WTC11 (cell line): ENCODE results near the gene ACBD6. TPM values are rescaled to one million over a fixed set of nuclear protein-coding genes. Genes with fewer than 3 reads are reported as not detected.

ENCODE experiments used
- ATAC-seq: fragments of 200-7000 bp; cut with Tn5 transposase; 2 replicates; pipeline ENCODE4 v1.10.0; 2021; ENCODE audit warnings: mild to moderate bottlenecking, moderate library complexity
- CTCF ChIA-PET: fragments of 300-600 bp; sonication (Branson Sonifier 250); formaldehyde crosslinking; loops from one replicate; lab custom pipeline; 2021; ENCODE audit warnings: antibody characterized with exemption; lab: Charles Lee
- POLR2A ChIA-PET: fragments of 350-600 bp; sonication (Branson Sonifier 250); formaldehyde crosslinking; loops from one replicate; lab custom pipeline; 2021; ENCODE audit warnings: antibody characterized with exemption; lab: Charles Lee
- DNase-seq: peaks from one replicate; pipeline ENCODE4 v3.0.0; 2021; ENCODE audit warnings: low spot score
- H3K27ac Mint-ChIP-seq: 2 replicates; pipeline ENCODE4 v1.8.0; 2021; ENCODE audit warnings: mixed read lengths
- H3K27me3 Mint-ChIP-seq: 2 replicates; pipeline ENCODE4 v1.8.0; 2021; ENCODE audit warnings: low read depth, mild to moderate bottlenecking, moderate library complexity, mixed read lengths
- H3K36me3 Mint-ChIP-seq: 2 replicates; pipeline ENCODE4 v1.8.0; 2021; ENCODE audit warnings: mixed read lengths
- H3K4me1 Mint-ChIP-seq: 2 replicates; pipeline ENCODE4 v1.8.0; 2022; ENCODE audit warnings: mixed read lengths
- H3K4me3 Mint-ChIP-seq: 2 replicates; pipeline ENCODE4 v1.8.0; 2021; ENCODE audit warnings: mild to moderate bottlenecking, moderate library complexity, mixed read lengths
- H3K9me3 Mint-ChIP-seq: 2 replicates; pipeline ENCODE4 v1.8.0; 2021; ENCODE audit warnings: mixed read lengths
- CREM ChIP-seq: sonication (generic); formaldehyde crosslinking; IDR thresholded peaks from 2 replicates; pipeline ENCODE4 v1.8.1; 2022; ENCODE audit warnings: mild to moderate bottlenecking, missing genetic modification reagents, moderate library complexity
- ELF4 ChIP-seq: sonication (generic); formaldehyde crosslinking; IDR thresholded peaks from 2 replicates; pipeline ENCODE4 v1.8.1; 2022; ENCODE audit warnings: low read depth, mild to moderate bottlenecking, moderate library complexity, missing genetic modification reagents
- EMX1 ChIP-seq: fragments of 250-450 bp; sonication (Bioruptor Pico); IDR thresholded peaks from 2 replicates; pipeline ENCODE4 v1.8.0; 2021; ENCODE audit warnings: mild to moderate bottlenecking
- ESRRA ChIP-seq: sonication (generic); formaldehyde crosslinking; IDR thresholded peaks from 2 replicates; pipeline ENCODE4 v1.8.1; 2022; ENCODE audit warnings: mild to moderate bottlenecking, missing genetic modification reagents, borderline replicate concordance
- IRF2 ChIP-seq: sonication (generic); formaldehyde crosslinking; IDR thresholded peaks from 2 replicates; pipeline ENCODE4 v1.8.0; 2022; ENCODE audit warnings: low read depth, missing genetic modification reagents, borderline replicate concordance
- MYBL2 ChIP-seq: sonication (generic); formaldehyde crosslinking; IDR thresholded peaks from 2 replicates; pipeline ENCODE4 v1.8.1; 2023; ENCODE audit warnings: mild to moderate bottlenecking, moderate library complexity, missing genetic modification reagents
- SP1 ChIP-seq: sonication (generic); formaldehyde crosslinking; conservative IDR thresholded peaks from 2 replicates; pipeline ENCODE4 v1.8.1; 2022; ENCODE audit warnings: missing genetic modification reagents
- ZNF219 ChIP-seq: sonication (generic); formaldehyde crosslinking; IDR thresholded peaks from 2 replicates; pipeline ENCODE4 v1.8.0; 2023; ENCODE audit warnings: missing genetic modification reagents, mild to moderate bottlenecking, borderline replicate concordance
- ZNF416 ChIP-seq: fragments of 250-450 bp; sonication (Bioruptor Pico); IDR thresholded peaks from 2 replicates; pipeline ENCODE4 v1.9.0; 2021; ENCODE audit warnings: mild to moderate bottlenecking, inconsistent platforms
- ZNF671 ChIP-seq: fragments of 250-450 bp; sonication (Bioruptor Pico); IDR thresholded peaks from 2 replicates; pipeline ENCODE4 v1.8.0; 2021; ENCODE audit warnings: mild to moderate bottlenecking
- total RNA-seq: library from RNA; stranded (reverse); gene quantifications from 3 replicates; pipeline ENCODE4 v1.2.3, GENCODE V29; 2021
- TF ChIP-seq, protein P1 (sequence below): sonication (generic); formaldehyde crosslinking; IDR thresholded peaks from 2 replicates; pipeline ENCODE4 v1.8.1; 2022; ENCODE audit warnings: mild to moderate bottlenecking, moderate library complexity, missing genetic modification reagents
- TF ChIP-seq, protein P2 (sequence below): sonication (generic); formaldehyde crosslinking; IDR thresholded peaks from 2 replicates; pipeline ENCODE4 v1.8.0; 2022; ENCODE audit warnings: mild to moderate bottlenecking, missing genetic modification reagents
- TF ChIP-seq, protein P3 (sequence below): fragments of 200-600 bp; IDR thresholded peaks from 2 replicates; pipeline ENCODE4 v1.8.0; 2022; ENCODE audit warnings: antibody characterized with exemption
- TF ChIP-seq, protein P4 (sequence below): sonication (generic); formaldehyde crosslinking; IDR thresholded peaks from 2 replicates; pipeline ENCODE4 v1.8.1; 2022; ENCODE audit warnings: mild to moderate bottlenecking, missing genetic modification reagents, moderate library complexity, borderline replicate concordance
- TF ChIP-seq, protein P5 (sequence below): sonication (generic); formaldehyde crosslinking; IDR thresholded peaks from 2 replicates; pipeline ENCODE4 v1.8.1; 2023; ENCODE audit warnings: mild to moderate bottlenecking, missing genetic modification reagents
- TF ChIP-seq, protein P6 (sequence below): sonication (generic); formaldehyde crosslinking; IDR thresholded peaks from 2 replicates; pipeline ENCODE4 v1.8.1; 2023; ENCODE audit warnings: mild to moderate bottlenecking, missing genetic modification reagents

Gene ACBD6
- total RNA-seq, 1 experiment from 2014 or later, result 53.5 TPM

DNA sequence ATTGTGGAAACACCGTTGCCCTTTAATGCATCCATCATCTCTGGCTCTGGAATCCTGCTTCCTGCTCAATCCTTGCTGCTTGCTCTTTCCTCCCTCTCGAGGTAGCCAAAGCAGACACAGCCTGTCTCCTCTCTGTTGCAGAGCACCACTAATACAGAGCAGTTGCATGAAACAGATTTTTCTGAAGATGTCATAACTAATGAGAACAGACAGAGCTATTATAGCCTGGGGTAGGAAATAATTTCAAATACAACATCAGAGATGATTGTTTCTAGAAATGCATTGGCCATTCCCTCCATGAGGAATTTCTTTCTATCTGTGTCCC is 23.3 kb upstream of the ACBD6 start (continued):
- no peak for TF ChIP-seq ZNF671
- TF ChIP-seq, protein P1, sequence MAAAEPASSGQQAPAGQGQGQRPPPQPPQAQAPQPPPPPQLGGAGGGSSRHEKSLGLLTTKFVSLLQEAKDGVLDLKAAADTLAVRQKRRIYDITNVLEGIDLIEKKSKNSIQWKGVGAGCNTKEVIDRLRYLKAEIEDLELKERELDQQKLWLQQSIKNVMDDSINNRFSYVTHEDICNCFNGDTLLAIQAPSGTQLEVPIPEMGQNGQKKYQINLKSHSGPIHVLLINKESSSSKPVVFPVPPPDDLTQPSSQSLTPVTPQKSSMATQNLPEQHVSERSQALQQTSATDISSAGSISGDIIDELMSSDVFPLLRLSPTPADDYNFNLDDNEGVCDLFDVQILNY (CRISPR knock-in tag), result no peak

DNA sequence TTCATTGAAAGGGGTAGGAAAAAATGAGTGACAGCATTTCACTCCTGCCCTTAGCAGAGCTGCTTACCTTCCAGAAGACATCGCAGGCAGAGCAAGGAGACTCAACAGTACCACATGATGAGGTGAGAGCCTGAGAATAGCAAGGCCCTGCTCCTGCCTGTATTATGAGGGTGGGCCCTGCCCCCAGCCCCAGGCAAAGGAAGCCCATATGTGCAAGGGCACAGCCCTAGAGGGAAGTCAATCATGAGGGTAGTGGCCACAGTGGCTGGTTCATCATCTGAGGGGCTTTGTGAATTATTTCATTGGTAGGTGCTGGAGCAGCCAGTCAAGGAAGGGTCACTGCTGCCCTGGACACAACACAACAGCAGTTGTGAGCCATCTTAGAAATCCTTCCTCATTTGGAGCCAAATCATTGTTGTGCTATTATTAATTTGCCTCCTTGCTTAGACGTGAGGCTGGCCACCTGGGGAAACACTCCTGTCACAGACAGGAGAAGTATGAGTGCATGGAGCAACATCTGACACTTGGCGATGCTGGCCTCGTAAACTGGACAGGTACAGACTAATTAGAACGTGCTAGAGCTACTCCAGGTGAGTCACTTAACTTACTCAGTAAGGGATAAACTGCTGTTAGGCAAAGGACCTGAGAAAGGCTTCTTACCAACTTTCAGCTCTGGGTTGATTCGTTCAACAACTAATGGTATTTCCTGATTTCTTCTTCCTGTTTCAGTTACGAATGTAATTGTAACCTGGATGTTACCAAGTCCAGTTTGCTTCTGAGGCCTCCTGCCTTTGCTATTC is 22.7 kb upstream of the ACBD6 start:
- H3K4me1 Mint-ChIP-seq, result peaks cover 38% of the 10 kb centered on the region
- H3K36me3 Mint-ChIP-seq, result no peaks in the 10 kb centered on the region
- TF ChIP-seq CREM (no peak), ELF4 (no peak), MYBL2 (CRISPR knock-in tag) (no peak), SP1 (CRISPR knock-in tag) (no peak), IRF2 (CRISPR knock-in tag) (no peak), EMX1 (no peak), ZNF219 (CRISPR knock-in tag) (no peak), ESRRA (CRISPR knock-in tag) (no peak), ZNF416 (CRISPR knock-in tag) (no peak)
- TF ChIP-seq, protein P2, sequence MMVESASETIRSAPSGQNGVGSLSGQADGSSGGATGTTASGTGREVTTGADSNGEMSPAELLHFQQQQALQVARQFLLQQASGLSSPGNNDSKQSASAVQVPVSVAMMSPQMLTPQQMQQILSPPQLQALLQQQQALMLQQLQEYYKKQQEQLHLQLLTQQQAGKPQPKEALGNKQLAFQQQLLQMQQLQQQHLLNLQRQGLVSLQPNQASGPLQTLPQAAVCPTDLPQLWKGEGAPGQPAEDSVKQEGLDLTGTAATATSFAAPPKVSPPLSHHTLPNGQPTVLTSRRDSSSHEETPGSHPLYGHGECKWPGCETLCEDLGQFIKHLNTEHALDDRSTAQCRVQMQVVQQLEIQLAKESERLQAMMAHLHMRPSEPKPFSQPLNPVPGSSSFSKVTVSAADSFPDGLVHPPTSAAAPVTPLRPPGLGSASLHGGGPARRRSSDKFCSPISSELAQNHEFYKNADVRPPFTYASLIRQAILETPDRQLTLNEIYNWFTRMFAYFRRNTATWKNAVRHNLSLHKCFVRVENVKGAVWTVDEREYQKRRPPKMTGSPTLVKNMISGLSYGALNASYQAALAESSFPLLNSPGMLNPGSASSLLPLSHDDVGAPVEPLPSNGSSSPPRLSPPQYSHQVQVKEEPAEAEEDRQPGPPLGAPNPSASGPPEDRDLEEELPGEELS (CRISPR knock-in tag), result no peak
- TF ChIP-seq, protein P3, sequence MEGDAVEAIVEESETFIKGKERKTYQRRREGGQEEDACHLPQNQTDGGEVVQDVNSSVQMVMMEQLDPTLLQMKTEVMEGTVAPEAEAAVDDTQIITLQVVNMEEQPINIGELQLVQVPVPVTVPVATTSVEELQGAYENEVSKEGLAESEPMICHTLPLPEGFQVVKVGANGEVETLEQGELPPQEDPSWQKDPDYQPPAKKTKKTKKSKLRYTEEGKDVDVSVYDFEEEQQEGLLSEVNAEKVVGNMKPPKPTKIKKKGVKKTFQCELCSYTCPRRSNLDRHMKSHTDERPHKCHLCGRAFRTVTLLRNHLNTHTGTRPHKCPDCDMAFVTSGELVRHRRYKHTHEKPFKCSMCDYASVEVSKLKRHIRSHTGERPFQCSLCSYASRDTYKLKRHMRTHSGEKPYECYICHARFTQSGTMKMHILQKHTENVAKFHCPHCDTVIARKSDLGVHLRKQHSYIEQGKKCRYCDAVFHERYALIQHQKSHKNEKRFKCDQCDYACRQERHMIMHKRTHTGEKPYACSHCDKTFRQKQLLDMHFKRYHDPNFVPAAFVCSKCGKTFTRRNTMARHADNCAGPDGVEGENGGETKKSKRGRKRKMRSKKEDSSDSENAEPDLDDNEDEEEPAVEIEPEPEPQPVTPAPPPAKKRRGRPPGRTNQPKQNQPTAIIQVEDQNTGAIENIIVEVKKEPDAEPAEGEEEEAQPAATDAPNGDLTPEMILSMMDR, result no peak
- TF ChIP-seq, protein P4, sequence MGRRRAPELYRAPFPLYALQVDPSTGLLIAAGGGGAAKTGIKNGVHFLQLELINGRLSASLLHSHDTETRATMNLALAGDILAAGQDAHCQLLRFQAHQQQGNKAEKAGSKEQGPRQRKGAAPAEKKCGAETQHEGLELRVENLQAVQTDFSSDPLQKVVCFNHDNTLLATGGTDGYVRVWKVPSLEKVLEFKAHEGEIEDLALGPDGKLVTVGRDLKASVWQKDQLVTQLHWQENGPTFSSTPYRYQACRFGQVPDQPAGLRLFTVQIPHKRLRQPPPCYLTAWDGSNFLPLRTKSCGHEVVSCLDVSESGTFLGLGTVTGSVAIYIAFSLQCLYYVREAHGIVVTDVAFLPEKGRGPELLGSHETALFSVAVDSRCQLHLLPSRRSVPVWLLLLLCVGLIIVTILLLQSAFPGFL (CRISPR knock-in tag), result no peak
- TF ChIP-seq, protein P5, sequence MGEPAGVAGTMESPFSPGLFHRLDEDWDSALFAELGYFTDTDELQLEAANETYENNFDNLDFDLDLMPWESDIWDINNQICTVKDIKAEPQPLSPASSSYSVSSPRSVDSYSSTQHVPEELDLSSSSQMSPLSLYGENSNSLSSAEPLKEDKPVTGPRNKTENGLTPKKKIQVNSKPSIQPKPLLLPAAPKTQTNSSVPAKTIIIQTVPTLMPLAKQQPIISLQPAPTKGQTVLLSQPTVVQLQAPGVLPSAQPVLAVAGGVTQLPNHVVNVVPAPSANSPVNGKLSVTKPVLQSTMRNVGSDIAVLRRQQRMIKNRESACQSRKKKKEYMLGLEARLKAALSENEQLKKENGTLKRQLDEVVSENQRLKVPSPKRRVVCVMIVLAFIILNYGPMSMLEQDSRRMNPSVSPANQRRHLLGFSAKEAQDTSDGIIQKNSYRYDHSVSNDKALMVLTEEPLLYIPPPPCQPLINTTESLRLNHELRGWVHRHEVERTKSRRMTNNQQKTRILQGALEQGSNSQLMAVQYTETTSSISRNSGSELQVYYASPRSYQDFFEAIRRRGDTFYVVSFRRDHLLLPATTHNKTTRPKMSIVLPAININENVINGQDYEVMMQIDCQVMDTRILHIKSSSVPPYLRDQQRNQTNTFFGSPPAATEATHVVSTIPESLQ (CRISPR knock-in tag), result no peak
- TF ChIP-seq, protein P6, sequence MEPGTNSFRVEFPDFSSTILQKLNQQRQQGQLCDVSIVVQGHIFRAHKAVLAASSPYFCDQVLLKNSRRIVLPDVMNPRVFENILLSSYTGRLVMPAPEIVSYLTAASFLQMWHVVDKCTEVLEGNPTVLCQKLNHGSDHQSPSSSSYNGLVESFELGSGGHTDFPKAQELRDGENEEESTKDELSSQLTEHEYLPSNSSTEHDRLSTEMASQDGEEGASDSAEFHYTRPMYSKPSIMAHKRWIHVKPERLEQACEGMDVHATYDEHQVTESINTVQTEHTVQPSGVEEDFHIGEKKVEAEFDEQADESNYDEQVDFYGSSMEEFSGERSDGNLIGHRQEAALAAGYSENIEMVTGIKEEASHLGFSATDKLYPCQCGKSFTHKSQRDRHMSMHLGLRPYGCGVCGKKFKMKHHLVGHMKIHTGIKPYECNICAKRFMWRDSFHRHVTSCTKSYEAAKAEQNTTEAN (CRISPR knock-in tag), result no peak
- DNase-seq (no peak), ATAC-seq (no peak)
- POLR2A ChIA-PET, result no interaction called here
- H3K9me3 Mint-ChIP-seq, result no peaks in the 10 kb centered on the region
- H3K4me3 Mint-ChIP-seq, result no peak overlapping the region
- H3K27ac Mint-ChIP-seq, result no peak overlapping the region
- CTCF ChIA-PET, result no interaction called here
- H3K27me3 Mint-ChIP-seq, result no peaks in the 10 kb centered on the region
